ENCODE data around the gene SARM1.

Gene SARM1

DNA sequence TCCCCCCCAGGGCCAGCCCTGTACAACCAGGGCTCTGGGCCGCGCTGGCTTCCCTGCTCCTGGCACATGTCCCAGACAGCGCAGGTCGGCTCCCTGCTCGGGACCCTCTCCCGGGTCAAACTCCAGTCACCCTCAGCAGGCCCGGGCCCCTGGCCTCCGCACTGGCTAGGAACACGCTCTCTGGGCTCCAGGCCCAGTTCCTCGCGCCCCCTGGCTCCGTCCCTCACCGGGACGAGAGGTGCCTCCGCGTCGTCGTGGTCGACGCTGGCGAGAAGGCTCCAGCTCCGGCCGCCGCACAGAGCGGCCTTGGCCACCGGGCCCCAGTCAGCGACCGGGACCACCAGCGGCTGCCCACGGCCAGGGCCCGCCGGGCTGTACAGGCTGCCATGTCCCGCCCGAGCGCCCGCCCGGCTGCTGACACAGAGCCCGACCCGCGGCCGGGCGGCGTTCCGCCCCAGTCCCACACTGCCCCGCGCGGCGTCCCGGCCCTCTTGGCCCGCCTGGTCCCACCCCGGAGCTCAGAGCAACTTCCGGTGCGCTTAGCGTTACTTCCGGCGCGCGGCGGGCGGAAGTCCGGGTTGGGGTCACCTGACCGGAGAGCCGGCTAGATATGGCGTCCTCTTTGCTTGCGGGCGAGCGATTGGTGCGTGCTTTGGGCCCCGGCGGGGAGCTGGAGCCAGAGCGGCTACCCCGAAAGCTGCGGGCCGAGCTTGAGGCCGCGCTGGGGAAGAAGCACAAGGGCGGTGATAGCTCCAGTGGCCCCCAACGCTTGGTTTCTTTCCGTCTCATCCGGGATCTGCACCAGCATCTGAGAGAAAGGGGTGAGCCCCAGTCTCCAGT is 14.2 kb upstream of the SARM1 start, which contains the start of gene POLDIP2:
Gene POLDIP2 (minus strand): TSS at position 467 of the 840 bp plus-strand sequence. CDS start 79 bp downstream, at position 388.
- H3K4me3 ChIP-seq (ENCODE audit: low read depth, low read length) = peak within 1 kb of the TSS; percentile 73
- DNase-seq (ENCODE audit: low read depth, low spot score) = peak; percentile 95
- TF ChIP-seq, protein P1, sequence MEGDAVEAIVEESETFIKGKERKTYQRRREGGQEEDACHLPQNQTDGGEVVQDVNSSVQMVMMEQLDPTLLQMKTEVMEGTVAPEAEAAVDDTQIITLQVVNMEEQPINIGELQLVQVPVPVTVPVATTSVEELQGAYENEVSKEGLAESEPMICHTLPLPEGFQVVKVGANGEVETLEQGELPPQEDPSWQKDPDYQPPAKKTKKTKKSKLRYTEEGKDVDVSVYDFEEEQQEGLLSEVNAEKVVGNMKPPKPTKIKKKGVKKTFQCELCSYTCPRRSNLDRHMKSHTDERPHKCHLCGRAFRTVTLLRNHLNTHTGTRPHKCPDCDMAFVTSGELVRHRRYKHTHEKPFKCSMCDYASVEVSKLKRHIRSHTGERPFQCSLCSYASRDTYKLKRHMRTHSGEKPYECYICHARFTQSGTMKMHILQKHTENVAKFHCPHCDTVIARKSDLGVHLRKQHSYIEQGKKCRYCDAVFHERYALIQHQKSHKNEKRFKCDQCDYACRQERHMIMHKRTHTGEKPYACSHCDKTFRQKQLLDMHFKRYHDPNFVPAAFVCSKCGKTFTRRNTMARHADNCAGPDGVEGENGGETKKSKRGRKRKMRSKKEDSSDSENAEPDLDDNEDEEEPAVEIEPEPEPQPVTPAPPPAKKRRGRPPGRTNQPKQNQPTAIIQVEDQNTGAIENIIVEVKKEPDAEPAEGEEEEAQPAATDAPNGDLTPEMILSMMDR (IDR thresholded peaks at IDR 0.05; ENCODE audit: low read depth, low read length) = no peak
- in situ Hi-C loops (cut with HindIII; ENCODE audit: low sequenced_read_pairs) = no loop called here

DNA sequence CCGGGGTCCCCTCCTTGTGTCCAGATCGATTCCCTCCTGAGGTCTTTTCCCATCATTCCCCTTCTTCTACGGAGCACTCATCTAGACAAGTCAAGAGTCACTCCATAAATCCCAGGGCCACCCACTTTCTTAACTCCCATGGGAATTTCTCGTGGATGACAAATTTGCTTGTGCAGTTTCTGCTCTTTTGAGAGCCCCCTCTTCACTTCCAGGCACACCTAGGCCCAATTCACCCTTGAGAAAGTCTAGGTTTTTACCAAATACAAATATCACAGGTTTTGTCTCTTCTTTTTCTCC is 13.6 kb upstream of the SARM1 start:
- in situ Hi-C loops (cut with HindIII; ENCODE audit: low sequenced_read_pairs) = no loop called here
- TF ChIP-seq, protein P1 (IDR thresholded peaks at IDR 0.05; ENCODE audit: low read depth, low read length) = no peak
- H3K4me3 ChIP-seq (ENCODE audit: low read depth, low read length) = peak overlapping the region; percentile 73
- DNase-seq (ENCODE audit: low read depth, low spot score) = no peak

DNA sequence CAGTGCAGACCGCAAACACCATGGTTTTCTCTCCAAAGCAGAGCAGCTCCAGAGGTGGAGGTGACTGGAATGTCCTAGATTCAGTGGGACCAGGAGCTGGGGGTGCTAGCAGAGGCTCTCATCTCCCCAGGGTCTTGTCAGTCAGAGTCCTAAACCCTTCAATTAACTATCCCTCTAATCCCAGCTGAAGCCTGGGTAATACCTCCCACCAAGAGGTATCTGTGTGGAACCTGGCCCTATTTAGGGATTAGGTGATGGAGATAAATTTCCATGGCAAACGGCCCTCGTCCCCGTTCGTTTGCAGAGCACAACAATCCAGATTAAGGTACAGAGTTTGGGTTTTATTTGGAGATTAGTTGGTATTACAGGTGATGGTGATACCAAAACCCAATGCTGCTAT is 8.3 kb upstream of the SARM1 start:
- no peak overlapping the region for H3K4me3 ChIP-seq (ENCODE audit: low read depth, low read length)
- no peak for DNase-seq (ENCODE audit: low read depth, low spot score)
- TF ChIP-seq, protein P1 (IDR thresholded peaks at IDR 0.05; ENCODE audit: low read depth, low read length) = no peak
- in situ Hi-C loops (cut with HindIII; ENCODE audit: low sequenced_read_pairs) = no loop called here

DNA sequence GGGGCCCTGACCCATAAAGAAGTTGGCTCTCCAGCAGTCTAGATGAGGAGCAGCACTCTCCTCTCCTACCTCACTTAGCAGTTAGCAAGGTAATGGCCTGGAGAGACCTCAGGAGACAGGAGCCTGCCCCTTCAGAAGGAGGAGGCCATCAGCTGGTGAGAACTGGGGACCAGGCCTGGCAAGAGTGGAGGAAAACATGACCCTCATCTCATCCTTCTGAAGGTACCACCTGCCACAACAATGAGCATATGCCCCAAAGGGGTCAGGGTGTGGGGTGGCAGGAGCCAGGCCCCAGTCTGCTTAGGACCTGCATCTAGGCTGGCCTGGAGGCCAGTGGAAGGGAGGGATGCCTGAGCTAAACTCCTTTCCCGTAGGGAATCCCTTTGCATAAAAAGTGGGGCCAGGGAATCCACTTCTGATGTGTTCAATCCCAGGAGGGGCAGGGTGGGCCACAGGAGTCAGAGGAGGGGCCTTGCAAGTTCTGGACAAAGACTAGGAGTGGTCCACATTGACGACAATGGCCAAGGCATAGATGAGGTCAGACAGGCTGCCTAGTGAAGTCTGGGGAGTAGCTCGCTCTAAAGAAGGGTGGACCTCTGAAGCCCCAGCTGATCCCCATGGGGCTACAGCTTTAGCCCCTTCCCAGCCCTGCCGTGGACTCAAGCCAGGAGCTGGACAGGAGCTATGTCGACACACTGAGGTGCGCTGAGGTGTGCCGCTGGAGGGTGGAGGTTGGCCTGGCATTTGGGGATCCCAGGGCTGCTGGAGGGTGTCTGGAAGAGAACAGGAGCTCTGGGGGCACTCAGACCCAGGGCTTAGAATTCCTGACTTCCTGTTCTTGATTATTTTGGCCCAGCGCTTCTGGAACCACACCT is 7.5 kb upstream of the SARM1 start:
- no peak for DNase-seq (ENCODE audit: low read depth, low spot score)
- TF ChIP-seq, protein P1 (IDR thresholded peaks at IDR 0.05; ENCODE audit: low read depth, low read length) = no peak
- H3K4me3 ChIP-seq (ENCODE audit: low read depth, low read length) = no peak overlapping the region
- in situ Hi-C loops (cut with HindIII; ENCODE audit: low sequenced_read_pairs) = no loop called here

DNA sequence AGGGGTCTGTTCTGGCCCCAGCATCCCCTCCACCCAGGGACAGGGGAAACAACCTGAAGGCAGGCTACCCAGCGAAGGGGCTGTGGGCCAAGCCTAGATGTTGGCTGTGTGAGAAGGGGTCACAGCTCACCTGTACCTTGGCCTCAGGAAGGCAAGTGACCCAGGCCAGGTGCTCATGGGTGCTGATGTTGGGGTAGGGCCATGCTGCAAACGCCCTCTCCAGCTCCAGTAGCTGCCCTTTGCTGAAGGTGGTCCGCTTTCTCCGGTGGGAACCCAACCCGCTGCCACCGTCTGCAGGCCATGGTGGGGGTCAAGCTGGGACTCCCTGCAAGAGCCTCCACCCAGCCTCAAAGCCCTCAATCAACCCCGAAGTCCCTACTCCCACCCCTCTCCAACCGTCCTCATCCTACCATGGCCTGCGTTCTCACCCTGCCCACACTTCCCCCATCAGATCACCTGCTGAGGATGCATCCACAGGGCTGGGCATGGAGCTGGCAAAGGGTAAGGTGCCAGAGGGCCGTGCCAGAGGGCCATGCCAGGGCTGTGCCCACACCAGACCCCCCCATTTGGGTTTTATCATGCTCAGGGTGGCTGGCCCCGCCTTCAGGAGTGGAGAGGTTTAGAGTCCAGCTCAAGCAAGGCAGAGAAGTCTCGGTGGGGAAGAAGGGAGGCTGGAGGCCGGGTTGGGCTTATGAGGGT is 6.7 kb upstream of the SARM1 start, which contains the start of gene SEBOX:
Gene SEBOX (minus strand): TSS at position 535 of the 699 bp plus-strand sequence. CDS start 48 bp downstream, at position 487.
- TF ChIP-seq, protein P1 (IDR thresholded peaks at IDR 0.05; ENCODE audit: low read depth, low read length) = no peak
- DNase-seq (ENCODE audit: low read depth, low spot score) = no peak
- in situ Hi-C loops (cut with HindIII; ENCODE audit: low sequenced_read_pairs) = no loop called here
- H3K4me3 ChIP-seq (ENCODE audit: low read depth, low read length) = no peak within 1 kb of the TSS

DNA sequence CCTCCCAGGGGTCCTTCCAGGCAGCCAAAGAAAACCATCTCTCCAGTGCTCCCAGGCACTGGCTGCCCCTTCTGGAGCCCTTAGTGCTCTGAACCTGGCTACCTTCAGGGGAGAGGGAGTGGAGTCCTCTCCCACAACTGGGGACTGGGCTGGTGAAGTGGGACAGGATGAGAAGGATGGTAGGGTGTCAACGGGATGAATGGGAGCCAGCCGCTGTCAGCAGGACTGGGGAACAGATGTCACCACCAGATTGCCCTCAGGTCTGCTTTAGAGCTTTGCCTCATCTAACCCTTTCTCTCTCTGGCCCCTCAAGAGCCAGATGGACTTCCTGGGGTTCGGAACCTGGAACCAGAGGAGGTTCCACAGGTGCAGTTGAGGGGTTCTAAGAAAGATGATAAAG is 6.0 kb upstream of the SARM1 start:
- in situ Hi-C loops (cut with HindIII; ENCODE audit: low sequenced_read_pairs) = no loop called here

More for the DNA sequence above, 6.0 kb upstream of the SARM1 start:
- TF ChIP-seq, protein P1 (IDR thresholded peaks at IDR 0.05; ENCODE audit: low read depth, low read length) = no peak
- no peak overlapping the region for H3K4me3 ChIP-seq (ENCODE audit: low read depth, low read length)
- no peak for DNase-seq (ENCODE audit: low read depth, low spot score)
